Measurements from ENCODE around the gene SLC16A6.

DNA sequence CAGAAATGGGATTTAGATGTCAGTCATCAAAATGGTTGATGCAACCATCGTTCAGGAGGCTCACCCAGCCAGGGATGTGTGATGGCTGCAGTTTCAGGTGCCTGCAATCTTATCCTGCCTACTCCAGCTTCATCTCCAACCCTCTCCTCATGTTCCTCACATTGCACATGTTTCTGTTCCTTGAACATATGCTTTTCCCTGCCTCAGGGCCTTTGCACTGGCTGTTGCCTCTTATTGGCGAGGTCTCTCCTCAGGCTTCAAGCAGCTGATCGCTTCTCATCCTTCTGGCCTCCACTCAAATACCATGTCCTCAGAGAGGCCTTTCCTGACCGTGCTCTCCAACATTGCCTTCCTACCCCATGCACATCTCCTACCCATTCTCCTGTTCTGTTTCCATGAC, 25.0 kb upstream of the SLC16A6 start:
- no peak for TF ChIP-seq EZH2 (IDR thresholded peaks at IDR 0.05; ENCODE audit: low read depth)
- TF ChIP-seq, protein P1, sequence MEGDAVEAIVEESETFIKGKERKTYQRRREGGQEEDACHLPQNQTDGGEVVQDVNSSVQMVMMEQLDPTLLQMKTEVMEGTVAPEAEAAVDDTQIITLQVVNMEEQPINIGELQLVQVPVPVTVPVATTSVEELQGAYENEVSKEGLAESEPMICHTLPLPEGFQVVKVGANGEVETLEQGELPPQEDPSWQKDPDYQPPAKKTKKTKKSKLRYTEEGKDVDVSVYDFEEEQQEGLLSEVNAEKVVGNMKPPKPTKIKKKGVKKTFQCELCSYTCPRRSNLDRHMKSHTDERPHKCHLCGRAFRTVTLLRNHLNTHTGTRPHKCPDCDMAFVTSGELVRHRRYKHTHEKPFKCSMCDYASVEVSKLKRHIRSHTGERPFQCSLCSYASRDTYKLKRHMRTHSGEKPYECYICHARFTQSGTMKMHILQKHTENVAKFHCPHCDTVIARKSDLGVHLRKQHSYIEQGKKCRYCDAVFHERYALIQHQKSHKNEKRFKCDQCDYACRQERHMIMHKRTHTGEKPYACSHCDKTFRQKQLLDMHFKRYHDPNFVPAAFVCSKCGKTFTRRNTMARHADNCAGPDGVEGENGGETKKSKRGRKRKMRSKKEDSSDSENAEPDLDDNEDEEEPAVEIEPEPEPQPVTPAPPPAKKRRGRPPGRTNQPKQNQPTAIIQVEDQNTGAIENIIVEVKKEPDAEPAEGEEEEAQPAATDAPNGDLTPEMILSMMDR (conservative IDR thresholded peaks at IDR 0.05) = no peak

Data from PC-9 (cell line).